K562 (cell line): ENCODE data around the gene MYCBP. TPM values are rescaled to one million over a fixed set of nuclear protein-coding genes. Genes with fewer than 3 reads are reported as not detected.

Source experiments
- CBFB ChIP-seq: sonication (generic); formaldehyde crosslinking; IDR thresholded peaks from 2 replicates; pipeline ENCODE4 v1.4.0; 2020; ENCODE audit warnings: mild to moderate bottlenecking, missing genetic modification reagents
- GATAD2B ChIP-seq: fragments of 450-650 bp; IDR thresholded peaks from 2 replicates; pipeline ENCODE4 v1.6.1; 2017; ENCODE audit warnings: mild to moderate bottlenecking, borderline replicate concordance
- HDAC1 ChIP-seq, 2 experiments: fragments of 450-650 bp; IDR thresholded peaks; 2 replicates each; pipeline ENCODE4 v1.6.1; 2016 to 2017; ENCODE audit warnings: inconsistent platforms in 1 of 2, mild to moderate bottlenecking in 1 of 2, moderate library complexity in 1 of 2
- HDGF ChIP-seq: fragments of 450-650 bp; IDR thresholded peaks from 2 replicates; pipeline ENCODE4 v1.6.1; 2016
- LCOR ChIP-seq: sonication (generic); formaldehyde crosslinking; IDR thresholded peaks from 2 replicates; pipeline ENCODE4 v1.8.0; 2022; ENCODE audit warnings: mild to moderate bottlenecking, missing genetic modification reagents
- MBD1 ChIP-seq: fragments of 250-450 bp; sonication (Bioruptor Pico); IDR thresholded peaks from 2 replicates; pipeline ENCODE4 v1.8.0; 2022; ENCODE audit warnings: inconsistent platforms
- NBN ChIP-seq: fragments of 450-650 bp; IDR thresholded peaks from 2 replicates; pipeline ENCODE4 v1.6.1; 2016; ENCODE audit warnings: low read depth, mild to moderate bottlenecking
- PBX2 ChIP-seq, 2 experiments: IDR thresholded peaks in 1 of 2; conservative IDR thresholded peaks in 1 of 2; 2 replicates each; pipeline ENCODE4 v1.6.1; 2016; ENCODE audit warnings: low read depth in 2 of 2, mild to moderate bottlenecking in 1 of 2, missing compliant biosample characterization in 1 of 2, missing genetic modification characterization in 1 of 2, moderate library complexity in 1 of 2
- PHF20 ChIP-seq: fragments of 450-650 bp; IDR thresholded peaks from 2 replicates; pipeline ENCODE4 v1.6.1; 2018; ENCODE audit not compliant: partially characterized antibody
- PHTF2 ChIP-seq: fragments of 250-450 bp; sonication (Bioruptor Pico); IDR thresholded peaks from 2 replicates; pipeline ENCODE4 v1.5.0; 2021; ENCODE audit warnings: mild to moderate bottlenecking
- RAD51 ChIP-seq: fragments of 450-650 bp; IDR thresholded peaks from 2 replicates; pipeline ENCODE4 v1.7.1; 2016; ENCODE audit warnings: low read depth, mild to moderate bottlenecking, borderline replicate concordance
- SIN3A ChIP-seq, 2 experiments: fragments of 150-350 bp in 1 of 2; IDR thresholded peaks; 2 replicates each; pipeline ENCODE4 v1.6.1; 2011 to 2016; ENCODE audit warnings: borderline replicate concordance in 2 of 2, low read depth in 2 of 2, low read length in 2 of 2, mild to moderate bottlenecking in 2 of 2, moderate library complexity in 2 of 2; ENCODE audit not compliant: control insufficient read depth in 1 of 2
- SMC3 ChIP-seq: conservative IDR thresholded peaks from 2 replicates; pipeline ENCODE4 v1.6.1; 2011; ENCODE audit warnings: low read depth, low read length, improper control_type of control experiment; ENCODE audit not compliant: insufficient read depth
- ZKSCAN3 ChIP-seq: fragments of 250-450 bp; sonication (Bioruptor Pico); IDR thresholded peaks from 2 replicates; pipeline ENCODE4 v1.4.0; 2020
- ZNF224 ChIP-seq: sonication (generic); formaldehyde crosslinking; IDR thresholded peaks from 2 replicates; pipeline ENCODE4 v1.8.0; 2022; ENCODE audit warnings: mild to moderate bottlenecking, missing genetic modification reagents
- ZNF41 ChIP-seq: fragments of 250-450 bp; sonication (Bioruptor Pico); conservative IDR thresholded peaks from 2 replicates; pipeline ENCODE4 v1.4.0; 2020; ENCODE audit warnings: mild to moderate bottlenecking
- ZNF717 ChIP-seq: fragments of 250-450 bp; sonication (Bioruptor Pico); IDR thresholded peaks from 2 replicates; pipeline ENCODE4 v1.5.0; 2021
- polyA plus RNA-seq, 8 experiments: library from polyadenylated mRNA; depleted of rRNA in 4 of 8; stranded (reverse) in 5 of 8; unstranded in 3 of 8; fragments of >200 nt; fragmentation: Nextera tagmentation in 2 of 8; fragmentation: Illumina TruSeq in 1 of 8; extraction: Ambion mirVana in 2 of 8; extraction: Trizol in 1 of 8; gene quantifications; 2 replicates each; pipeline versions ENCODE4 v1.2.1 to v1.2.3, GENCODE V29; 2011 to 2014; ENCODE audit warnings: inconsistent platforms in 1 of 8, missing spikeins in 1 of 8
- total RNA-seq, 7 experiments: library from RNA; depleted of rRNA in 6 of 7; stranded (reverse); fragments of >200 nt in 6 of 7; fragmentation: Illumina TruSeq in 2 of 7; extraction: Trizol in 2 of 7; gene quantifications; 2 replicates each; pipeline versions ENCODE4 v1.2.1 to v1.2.3, GENCODE V29; 2011 to 2021; ENCODE audit warnings: low replicate concordance in 1 of 7
- TF ChIP-seq, protein P1 (sequence below): fragments of 450-650 bp; conservative IDR thresholded peaks from 2 replicates; pipeline ENCODE4 v1.6.1; 2016; ENCODE audit warnings: missing genetic modification characterization, low read depth, mild to moderate bottlenecking, missing compliant biosample characterization, moderate library complexity
- TF ChIP-seq, protein P2 (sequence below): fragments of 250-450 bp; sonication (Bioruptor Pico); IDR thresholded peaks from 2 replicates; pipeline ENCODE4 v1.5.0; 2020; ENCODE audit warnings: mild to moderate bottlenecking, borderline replicate concordance
- TF ChIP-seq, protein P3 (sequence below): fragments of 250-450 bp; sonication (Bioruptor Pico); IDR thresholded peaks from 2 replicates; pipeline ENCODE4 v1.8.0; 2021; ENCODE audit warnings: moderate library complexity, mild to moderate bottlenecking, inconsistent platforms

The MYCBP gene
- total and polyA plus RNA-seq, 9 of the 15 experiments (the other 6 are each of a cell fraction or from before 2014, with no cell fraction given) = 32.3 to 253 (median 72.9) TPM

DNA sequence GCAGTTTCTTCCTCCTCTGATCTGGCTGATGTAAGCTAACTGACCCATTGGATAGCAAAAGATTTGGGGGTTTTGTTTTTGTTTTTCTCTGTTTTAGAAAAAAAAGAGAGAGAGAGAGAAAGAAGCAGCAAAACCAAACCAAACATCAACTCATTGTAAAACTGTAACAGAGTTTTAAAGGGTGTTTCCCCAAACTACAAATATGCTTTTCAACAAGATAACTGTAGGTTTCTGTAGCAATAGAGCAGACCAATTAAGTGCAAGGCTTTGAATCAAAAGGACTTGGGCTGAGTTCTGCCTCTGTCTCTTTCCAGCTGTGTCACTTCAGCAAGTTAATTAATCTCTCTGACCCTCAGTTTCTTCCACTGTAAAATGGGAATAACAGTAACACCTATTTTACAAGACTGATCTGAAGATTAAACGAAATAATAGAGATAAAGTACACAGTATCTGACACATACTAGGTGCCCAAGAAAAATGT lies 58.1 kb downstream of the MYCBP start (continued):
- no peak for TF ChIP-seq SIN3A (IDR thresholded peaks at IDR 0.05; ENCODE audit: borderline replicate concordance in 2 of 2, control insufficient read depth in 1 of 2, low read depth in 2 of 2, low read length in 2 of 2)
- no peak for TF ChIP-seq MBD1 (CRISPR knock-in tag)
- peak; percentile 77; the same call in 1 of the 2 replicates for TF ChIP-seq LCOR (CRISPR knock-in tag)
- TF ChIP-seq PHF20 = peak; percentile 78
- TF ChIP-seq CBFB (CRISPR knock-in tag) = no peak
- TF ChIP-seq HDGF = peak; percentile 92; the same call in 1 of the 2 replicates
- TF ChIP-seq PBX2 (CRISPR knock-in tag; IDR thresholded peaks at IDR 0.05; ENCODE audit: low read depth) = no peak
- TF ChIP-seq PBX2 (tag; conservative IDR thresholded peaks at IDR 0.05; ENCODE audit: low read depth) = 0 out of 2 replicates have a peak, but pooled peaks have one; percentile 12
- TF ChIP-seq, protein P1, sequence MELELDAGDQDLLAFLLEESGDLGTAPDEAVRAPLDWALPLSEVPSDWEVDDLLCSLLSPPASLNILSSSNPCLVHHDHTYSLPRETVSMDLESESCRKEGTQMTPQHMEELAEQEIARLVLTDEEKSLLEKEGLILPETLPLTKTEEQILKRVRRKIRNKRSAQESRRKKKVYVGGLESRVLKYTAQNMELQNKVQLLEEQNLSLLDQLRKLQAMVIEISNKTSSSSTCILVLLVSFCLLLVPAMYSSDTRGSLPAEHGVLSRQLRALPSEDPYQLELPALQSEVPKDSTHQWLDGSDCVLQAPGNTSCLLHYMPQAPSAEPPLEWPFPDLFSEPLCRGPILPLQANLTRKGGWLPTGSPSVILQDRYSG (tag) = no peak
- no peak for TF ChIP-seq ZNF224
- TF ChIP-seq, protein P2, sequence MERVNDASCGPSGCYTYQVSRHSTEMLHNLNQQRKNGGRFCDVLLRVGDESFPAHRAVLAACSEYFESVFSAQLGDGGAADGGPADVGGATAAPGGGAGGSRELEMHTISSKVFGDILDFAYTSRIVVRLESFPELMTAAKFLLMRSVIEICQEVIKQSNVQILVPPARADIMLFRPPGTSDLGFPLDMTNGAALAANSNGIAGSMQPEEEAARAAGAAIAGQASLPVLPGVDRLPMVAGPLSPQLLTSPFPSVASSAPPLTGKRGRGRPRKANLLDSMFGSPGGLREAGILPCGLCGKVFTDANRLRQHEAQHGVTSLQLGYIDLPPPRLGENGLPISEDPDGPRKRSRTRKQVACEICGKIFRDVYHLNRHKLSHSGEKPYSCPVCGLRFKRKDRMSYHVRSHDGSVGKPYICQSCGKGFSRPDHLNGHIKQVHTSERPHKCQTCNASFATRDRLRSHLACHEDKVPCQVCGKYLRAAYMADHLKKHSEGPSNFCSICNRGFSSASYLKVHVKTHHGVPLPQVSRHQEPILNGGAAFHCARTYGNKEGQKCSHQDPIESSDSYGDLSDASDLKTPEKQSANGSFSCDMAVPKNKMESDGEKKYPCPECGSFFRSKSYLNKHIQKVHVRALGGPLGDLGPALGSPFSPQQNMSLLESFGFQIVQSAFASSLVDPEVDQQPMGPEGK (CRISPR knock-in tag) = no peak
- TF ChIP-seq GATAD2B = no peak
- no peak for TF ChIP-seq PHTF2
- TF ChIP-seq SMC3 = no peak
- no peak for TF ChIP-seq ZKSCAN3
- no peak for TF ChIP-seq RAD51
- no peak for TF ChIP-seq ZNF41 (CRISPR knock-in tag)
- TF ChIP-seq ZNF717 (CRISPR knock-in tag) = no peak
- TF ChIP-seq, protein P3, sequence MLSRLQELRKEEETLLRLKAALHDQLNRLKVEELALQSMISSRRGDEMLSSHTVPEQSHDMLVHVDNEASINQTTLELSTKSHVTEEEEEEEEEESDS (CRISPR knock-in tag) = no peak
- peak; percentile 22 for TF ChIP-seq NBN
- TF ChIP-seq HDAC1 (IDR thresholded peaks at IDR 0.05) = 0 out of 4 replicates have a peak, but pooled peaks have one; percentile 50 to 63
